Activated T-helper 1 cell treated with anti-CD3 and anti-CD28 coated beads, Interleukin-12 subunit alpha, Interleukin-12 subunit beta, Interleukin-2, Interleukin-4 antibody, amounts not matched to agents 30 ng/mL and 10 ng/mL and 1 ng/mL, durations not matched to agents 14 hours and 24 hours and 36 hours (primary cell): ENCODE results near the gene TCP1. TPM values are rescaled to one million over a fixed set of nuclear protein-coding genes. Genes with fewer than 3 reads are reported as not detected.
A peak's percentile ranks its signal among the peaks of the same experiment; 100 is the strongest.

Source experiments
- DNase-seq: peaks from one replicate; pipeline ENCODE4 v3.0.0; 2021; ENCODE audit warnings: low spot score
- H3K27ac Mint-ChIP-seq: one replicate; pipeline ENCODE4 v1.8.0; 2021; ENCODE audit warnings: mild to moderate bottlenecking, mixed read lengths
- H3K27me3 Mint-ChIP-seq: one replicate; pipeline ENCODE4 v1.8.0; 2022; ENCODE audit warnings: mild to moderate bottlenecking, moderate library complexity, mixed read lengths; ENCODE audit not compliant: insufficient read depth
- H3K36me3 Mint-ChIP-seq: one replicate; pipeline ENCODE4 v1.8.0; 2021; ENCODE audit warnings: low read depth, mixed read lengths
- H3K4me1 Mint-ChIP-seq: one replicate; pipeline ENCODE4 v1.8.0; 2021; ENCODE audit warnings: low read depth, mixed read lengths
- H3K4me3 Mint-ChIP-seq: one replicate; pipeline ENCODE4 v1.8.0; 2021; ENCODE audit warnings: mild to moderate bottlenecking, moderate library complexity, mixed read lengths
- H3K9me3 Mint-ChIP-seq: one replicate; pipeline ENCODE4 v1.8.0; 2021; ENCODE audit warnings: mixed read lengths
- intact Hi-C: fragments of 100-400 bp; cut with micrococcal nuclease; formaldehyde crosslinking; loops from one replicate; pipeline ENCODE4 v1.15.1; 2024
- total RNA-seq: library from RNA; stranded (reverse); gene quantifications from 2 replicates; pipeline ENCODE4 v1.2.3, GENCODE V29; 2022

TCP1 gene
- total RNA-seq, 1 donor from 2014 or later: 454 TPM

DNA sequence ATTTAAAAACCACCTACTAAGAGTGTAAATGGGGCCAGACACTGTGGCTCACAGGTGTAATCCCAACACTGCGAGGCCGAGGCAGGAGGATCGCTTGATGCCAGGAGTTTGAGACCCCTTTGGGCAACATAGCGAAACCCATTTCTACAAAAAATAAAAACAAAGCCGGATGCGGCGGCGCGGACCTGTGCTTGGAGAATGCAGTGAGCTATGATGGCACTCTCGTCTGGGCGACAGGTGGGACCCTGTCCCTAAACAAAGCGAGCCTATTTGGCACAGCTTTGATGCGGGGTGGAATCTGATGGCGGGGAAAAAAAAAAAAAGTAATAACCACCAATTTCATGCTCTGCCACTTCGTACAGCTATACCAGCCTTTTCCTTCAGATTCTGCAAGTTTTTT is 1.1 kb downstream of the TCP1 start:
- peak; percentile 4 for DNase-seq
- Mint-ChIP-seq H3K27me3 (no peaks in the 10 kb centered on the region), H3K4me1 (peaks cover 60% of the 10 kb centered on the region), H3K9me3 (no peaks in the 10 kb centered on the region), H3K4me3 (peak overlapping the region; percentile 96), H3K27ac (peak overlapping the region; percentile 86), H3K36me3 (peaks cover 57% of the 10 kb centered on the region)
- intact Hi-C loops: loop anchor here (2.0 to 5.0 kb wide), 3 partner anchors 36 to 971 kb away; partner anchors contain the start of gene EZR

DNA sequence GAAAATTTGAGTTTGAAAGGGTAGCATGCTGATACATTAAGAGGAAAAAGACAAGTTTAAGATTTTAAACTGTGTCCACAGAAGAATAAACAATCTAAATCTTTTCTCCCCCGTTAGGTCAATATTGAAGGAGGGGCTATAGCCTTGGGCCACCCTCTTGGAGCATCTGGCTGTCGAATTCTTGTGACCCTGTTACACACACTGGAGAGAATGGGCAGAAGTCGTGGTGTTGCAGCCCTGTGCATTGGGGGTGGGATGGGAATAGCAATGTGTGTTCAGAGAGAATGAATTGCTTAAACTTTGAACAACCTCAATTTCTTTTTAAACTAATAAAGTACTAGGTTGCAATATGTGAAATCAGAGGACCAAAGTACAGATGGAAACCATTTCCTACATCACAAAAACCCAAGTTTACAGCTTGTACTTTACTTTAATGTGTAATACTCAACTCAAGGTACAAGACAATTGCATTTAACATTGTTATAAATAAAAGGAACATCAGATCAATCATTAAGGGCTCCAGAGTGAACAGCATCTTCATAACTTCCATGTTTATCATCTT is 10.8 kb downstream of the TCP1 start:
- intact Hi-C loops: no loop called here
- no peak overlapping the region for H3K4me3 Mint-ChIP-seq
- H3K27me3 Mint-ChIP-seq: no peaks in the 10 kb centered on the region
- peaks cover 22% of the 10 kb centered on the region for H3K4me1 Mint-ChIP-seq
- H3K27ac Mint-ChIP-seq: no peak overlapping the region
- no peak for DNase-seq
- no peaks in the 10 kb centered on the region for H3K9me3 Mint-ChIP-seq
- H3K36me3 Mint-ChIP-seq: peaks cover 68% of the 10 kb centered on the region

DNA sequence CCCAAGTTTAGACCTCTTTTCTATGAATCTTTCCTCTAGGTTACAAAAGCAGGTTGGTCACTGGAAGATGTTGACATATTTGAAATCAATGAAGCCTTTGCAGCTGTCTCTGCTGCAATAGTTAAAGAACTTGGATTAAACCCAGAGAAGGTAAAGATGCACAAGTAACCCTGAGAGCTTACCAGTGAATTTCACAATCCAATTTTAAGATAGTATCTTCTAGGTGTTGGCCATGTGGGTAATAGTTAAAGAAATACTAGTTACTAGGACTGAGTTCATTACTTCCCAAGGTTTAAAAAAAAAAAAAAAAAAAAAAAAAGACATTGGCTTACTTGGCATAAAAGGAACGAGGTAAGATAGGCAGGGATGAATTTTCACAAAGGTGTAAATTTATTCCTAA is 11.3 kb downstream of the TCP1 start:
- peaks cover 21% of the 10 kb centered on the region for H3K4me1 Mint-ChIP-seq
- H3K27ac Mint-ChIP-seq: no peak overlapping the region
- DNase-seq: no peak
- peaks cover 70% of the 10 kb centered on the region for H3K36me3 Mint-ChIP-seq
- H3K27me3 Mint-ChIP-seq: no peaks in the 10 kb centered on the region
- intact Hi-C loops: no loop called here
- H3K9me3 Mint-ChIP-seq: no peaks in the 10 kb centered on the region
- no peak overlapping the region for H3K4me3 Mint-ChIP-seq

DNA sequence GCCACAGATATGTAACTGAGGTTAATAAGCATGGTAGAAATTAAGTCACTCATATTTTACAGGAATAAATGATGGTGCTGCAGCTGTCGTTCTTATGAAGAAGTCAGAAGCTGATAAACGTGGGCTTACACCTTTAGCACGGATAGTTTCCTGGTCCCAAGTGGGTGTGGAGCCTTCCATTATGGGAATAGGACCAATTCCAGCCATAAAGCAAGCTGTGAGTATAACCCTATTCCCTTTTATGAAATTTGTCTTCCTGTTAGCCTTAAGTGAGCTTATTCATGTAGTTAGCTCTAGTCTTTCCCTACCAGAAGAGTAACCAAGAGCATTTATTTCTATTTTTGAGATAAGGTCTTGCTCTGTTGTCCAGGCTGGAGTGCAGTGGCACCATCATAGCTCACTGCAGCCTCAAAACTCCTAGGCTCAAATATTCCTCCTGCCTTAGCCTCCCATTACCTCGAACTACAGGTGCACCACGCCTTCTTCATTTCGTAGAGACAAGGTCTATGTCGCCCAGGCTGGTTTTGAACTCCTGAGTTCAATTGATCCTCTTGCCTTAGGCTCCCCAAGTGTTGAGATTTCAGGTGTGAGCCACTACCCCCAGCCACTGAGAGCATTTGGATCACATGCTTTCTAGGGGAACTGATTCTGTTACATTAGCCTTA is 12.0 kb downstream of the TCP1 start:
- peaks cover 64% of the 10 kb centered on the region for H3K36me3 Mint-ChIP-seq
- no peaks in the 10 kb centered on the region for H3K9me3 Mint-ChIP-seq
- H3K4me3 Mint-ChIP-seq: no peak overlapping the region
- no peak overlapping the region for H3K27ac Mint-ChIP-seq
- intact Hi-C loops: no loop called here
- peaks cover 14% of the 10 kb centered on the region for H3K4me1 Mint-ChIP-seq
- no peaks in the 10 kb centered on the region for H3K27me3 Mint-ChIP-seq
- DNase-seq: no peak

DNA sequence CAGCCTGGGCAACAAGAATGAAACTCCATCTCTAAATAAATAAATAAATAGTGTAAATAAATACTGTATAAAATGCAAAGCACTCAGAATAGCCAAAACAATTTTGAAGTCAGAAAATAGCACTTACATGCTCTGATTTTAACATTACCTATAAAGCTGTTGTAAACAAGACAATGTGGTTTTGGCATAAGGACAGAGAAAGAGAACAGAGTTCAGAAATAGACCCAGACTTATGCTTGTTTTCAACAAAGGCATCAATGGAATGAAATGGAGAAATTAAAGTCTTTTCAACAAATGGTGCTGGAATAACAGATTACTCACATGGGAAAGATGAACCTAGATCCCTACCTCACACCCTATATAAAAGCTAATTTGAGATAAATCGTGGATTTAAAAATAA is 17.2 kb downstream of the TCP1 start:
- DNase-seq: no peak
- Mint-ChIP-seq H3K4me1 (peaks cover 15% of the 10 kb centered on the region), H3K27ac (no peak overlapping the region), H3K36me3 (peaks cover 68% of the 10 kb centered on the region), H3K9me3 (no peaks in the 10 kb centered on the region), H3K27me3 (no peaks in the 10 kb centered on the region), H3K4me3 (no peak overlapping the region)
- intact Hi-C loops: no loop called here

DNA sequence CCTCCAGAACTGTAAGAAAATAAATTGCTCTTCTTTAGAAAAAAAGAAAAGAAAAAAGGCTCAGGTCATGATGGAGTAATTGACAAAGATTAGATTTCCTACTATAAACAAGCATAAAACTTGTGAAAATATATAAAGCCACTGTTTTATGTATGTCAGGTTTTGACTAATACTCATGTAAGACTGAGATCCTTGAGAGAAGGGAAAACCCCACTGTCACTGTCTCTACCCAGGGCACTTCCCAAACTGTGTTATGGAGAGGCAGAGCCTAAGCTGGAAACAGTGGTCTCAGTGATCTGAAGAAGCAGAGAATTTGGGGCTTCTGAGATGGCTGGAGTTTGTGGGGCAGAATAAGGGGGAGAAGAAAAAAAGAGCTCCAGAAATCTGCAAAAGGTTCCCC is 19.9 kb downstream of the TCP1 start:
- H3K27me3 Mint-ChIP-seq: no peaks in the 10 kb centered on the region
- H3K36me3 Mint-ChIP-seq: peaks cover 70% of the 10 kb centered on the region
- H3K4me1 Mint-ChIP-seq: peaks cover 30% of the 10 kb centered on the region
- intact Hi-C loops: no loop called here
- no peak for DNase-seq
- H3K27ac Mint-ChIP-seq: peak overlapping the region; percentile 81
- no peaks in the 10 kb centered on the region for H3K9me3 Mint-ChIP-seq
- no peak overlapping the region for H3K4me3 Mint-ChIP-seq

DNA sequence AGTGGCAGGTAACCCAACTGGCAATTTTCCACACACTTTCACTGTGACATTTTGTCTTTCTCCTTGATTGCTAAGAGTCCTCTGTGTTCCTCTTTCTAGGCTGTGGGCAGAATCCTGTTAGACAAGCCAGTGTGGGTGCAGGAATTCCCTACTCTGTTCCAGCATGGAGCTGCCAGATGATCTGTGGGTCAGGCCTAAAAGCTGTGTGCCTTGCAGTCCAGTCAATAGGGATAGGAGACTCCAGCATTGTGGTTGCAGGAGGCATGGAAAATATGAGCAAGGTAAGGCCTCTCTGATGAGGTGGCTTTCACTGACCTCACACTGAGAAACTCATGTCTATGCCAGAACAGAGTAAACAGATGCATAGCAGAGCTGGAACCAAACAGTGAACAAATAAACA is 22.5 kb downstream of the TCP1 start:
- intact Hi-C loops: no loop called here
- H3K36me3 Mint-ChIP-seq: peaks cover 58% of the 10 kb centered on the region
- peaks cover 38% of the 10 kb centered on the region for H3K4me1 Mint-ChIP-seq
- H3K27me3 Mint-ChIP-seq: no peaks in the 10 kb centered on the region
- peak overlapping the region; percentile 65 for H3K27ac Mint-ChIP-seq
- no peak overlapping the region for H3K4me3 Mint-ChIP-seq
- DNase-seq: no peak
- H3K9me3 Mint-ChIP-seq: no peaks in the 10 kb centered on the region

DNA sequence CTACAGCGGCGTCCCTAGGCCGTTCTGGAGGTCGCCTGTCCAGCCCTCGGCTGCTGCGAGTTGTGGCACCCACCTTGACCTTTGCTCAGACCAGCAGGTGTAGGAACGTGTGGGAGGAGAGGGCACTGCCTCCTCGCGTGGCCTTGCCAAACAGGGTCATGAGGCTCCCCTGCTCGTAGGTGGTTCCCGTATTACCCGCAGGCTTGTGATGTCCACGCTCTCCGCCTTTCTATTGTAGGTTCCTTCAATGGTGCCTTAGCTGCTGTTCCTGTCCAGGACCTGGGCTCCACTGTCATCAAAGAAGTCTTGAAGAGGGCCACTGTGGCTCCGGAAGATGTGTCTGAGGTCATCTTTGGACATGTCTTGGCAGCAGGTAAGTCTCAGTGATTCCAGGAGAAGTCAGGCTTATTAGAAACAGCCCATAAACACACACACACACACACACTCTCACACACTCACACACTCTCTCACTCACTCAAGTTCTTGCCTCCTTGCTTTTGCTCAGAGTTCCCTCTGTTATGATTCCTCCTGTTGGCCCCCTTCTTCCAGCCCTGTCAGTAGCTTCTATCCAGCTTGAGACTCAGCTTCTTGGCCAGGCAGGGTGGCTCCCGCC is 26.6 kb downstream of the TCP1 start:
- Mint-ChIP-seq H3K9me3 (no peaks in the 10 kb centered on the region), H3K4me3 (peak overlapping the region; percentile 97), H3K27me3 (no peaks in the 10 kb centered on the region), H3K27ac (peak overlapping the region; percentile 92), H3K4me1 (peaks cover 46% of the 10 kb centered on the region), H3K36me3 (peaks cover 43% of the 10 kb centered on the region)
- DNase-seq: no peak
- intact Hi-C loops: loop anchor here (1.0 to 5.0 kb wide), 4 partner anchors 27 to 910 kb away; partner anchors contain the start of genes SOD2 and TCP1

DNA sequence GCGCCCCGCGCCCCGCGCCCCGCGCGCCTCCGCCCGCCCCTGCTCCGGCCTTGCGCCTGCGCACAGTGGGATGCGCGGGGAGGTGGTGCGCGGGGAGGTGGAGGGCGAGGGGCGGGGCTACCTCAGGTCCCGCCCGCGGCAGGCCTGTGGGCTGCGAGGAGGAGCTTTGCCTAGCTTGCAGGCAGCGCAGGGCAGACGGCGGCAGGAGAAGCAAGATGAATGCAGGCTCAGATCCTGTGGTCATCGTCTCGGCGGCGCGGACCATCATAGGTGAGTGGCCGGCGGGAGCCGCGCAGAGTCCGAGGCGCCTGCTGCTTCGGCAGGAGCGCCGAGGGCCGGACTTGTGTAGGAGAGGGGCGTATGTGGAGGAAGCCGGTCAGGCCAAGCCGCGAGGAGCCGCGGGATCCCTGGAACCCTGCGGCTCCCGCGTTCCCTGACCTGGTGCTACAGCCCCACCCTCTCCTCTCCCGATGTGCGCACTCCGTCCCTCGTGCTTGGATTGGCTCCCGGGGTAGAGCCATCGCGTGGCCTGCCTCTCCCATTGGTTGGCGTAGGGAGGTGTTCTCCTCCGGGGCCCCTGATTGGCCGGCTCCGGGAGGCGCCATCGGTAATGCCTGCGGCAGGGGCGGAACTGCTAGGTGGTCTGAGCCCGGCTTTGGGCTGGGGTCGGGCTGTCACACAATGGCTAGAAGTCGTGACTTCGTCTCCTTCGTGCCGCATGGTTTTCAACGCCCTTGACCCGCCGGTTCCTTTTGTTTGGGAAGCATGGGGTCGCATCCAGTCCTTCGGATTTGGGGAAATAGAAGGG is 27.3 kb downstream of the TCP1 start, which contains the start of gene ACAT2:
Gene ACAT2, plus strand, starts transcription at position 173 of the 808 bp plus-strand sequence. Its CDS starts 43 bp downstream, at position 216.
- peaks cover 40% of the 10 kb centered on the region for H3K36me3 Mint-ChIP-seq

DNA sequence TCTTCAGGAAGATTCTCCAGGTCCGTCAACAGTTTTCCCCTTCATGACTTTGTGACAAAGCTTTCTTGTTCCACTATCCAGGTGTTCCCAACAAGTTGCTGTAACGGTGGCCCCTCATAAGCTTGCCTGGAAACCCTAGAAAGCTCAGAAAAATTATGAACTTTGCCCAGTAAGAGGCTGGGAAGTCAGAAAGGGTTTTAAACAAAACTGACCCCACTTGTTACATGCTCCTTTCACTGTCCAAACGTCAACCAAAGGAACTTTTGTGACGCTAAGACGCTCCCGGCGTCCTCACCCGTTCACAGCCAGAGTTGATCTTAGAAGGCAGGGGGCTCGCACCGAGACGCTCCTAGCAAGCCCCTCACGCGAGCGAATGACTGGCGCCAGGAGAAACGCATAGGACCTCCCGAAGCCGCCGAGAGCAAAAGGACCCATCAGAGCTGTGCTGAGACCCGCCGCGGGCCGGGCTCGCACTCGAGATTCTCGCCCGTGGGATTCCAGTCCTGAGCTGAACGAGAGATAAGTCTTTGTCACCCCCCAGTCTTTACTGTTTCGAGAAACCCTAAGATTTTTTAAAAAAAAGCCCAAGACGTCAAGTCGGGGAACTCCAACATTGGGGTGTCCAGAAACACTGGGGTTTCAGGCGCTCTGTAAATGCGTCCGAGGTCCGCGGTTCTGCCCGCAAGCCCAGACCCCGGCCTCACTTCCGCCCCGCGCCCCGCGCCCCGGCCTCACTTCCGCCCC is 28.1 kb downstream of the TCP1 start:
- H3K36me3 Mint-ChIP-seq: peaks cover 36% of the 10 kb centered on the region
- no peak for DNase-seq

More for the DNA sequence above, 27.3 kb downstream of the TCP1 start, which contains the start of gene ACAT2:
- DNase-seq: peak; percentile 94
- Mint-ChIP-seq H3K27ac (peak within 1 kb of the TSS; percentile 93), H3K27me3 (no peaks in the 10 kb centered on the region), H3K9me3 (no peaks in the 10 kb centered on the region), H3K4me3 (peak within 1 kb of the TSS; percentile 97), H3K4me1 (peaks cover 45% of the 10 kb centered on the region)
- intact Hi-C loops: loop anchor here (1.0 to 5.0 kb wide), 5 partner anchors 15 to 910 kb away; partner anchors contain the start of genes SOD2 and TCP1

DNA sequence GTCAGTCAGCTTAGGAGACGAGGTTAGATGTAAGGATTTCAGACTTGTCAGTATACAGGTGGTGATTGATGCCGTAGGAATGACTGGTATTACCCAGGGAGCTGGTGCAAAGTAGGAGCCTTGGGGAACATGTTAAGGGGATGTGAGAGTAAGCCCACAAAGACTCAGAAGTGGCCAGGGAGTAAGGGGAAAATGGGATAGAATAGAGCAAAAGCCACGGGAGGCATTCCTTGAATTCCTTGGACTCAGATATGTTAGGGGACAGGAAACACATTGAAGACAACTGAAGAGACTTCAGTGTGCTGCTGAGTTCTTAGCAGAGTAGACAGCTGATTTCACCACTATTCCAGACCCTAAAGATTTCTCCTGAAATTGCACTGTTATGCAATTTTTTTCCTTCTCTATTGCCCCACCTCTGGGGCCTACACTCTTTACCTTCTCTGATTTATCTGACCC is 28.8 kb downstream of the TCP1 start:
- Mint-ChIP-seq H3K27me3 (no peaks in the 10 kb centered on the region), H3K27ac (peak overlapping the region; percentile 89), H3K4me1 (peaks cover 33% of the 10 kb centered on the region), H3K4me3 (peak overlapping the region; percentile 89), H3K9me3 (no peaks in the 10 kb centered on the region), H3K36me3 (peaks cover 40% of the 10 kb centered on the region)
- DNase-seq: no peak
- intact Hi-C loops: loop anchor here (2.0 to 5.0 kb wide), 2 partner anchors 14 to 908 kb away; no protein-coding TSS in a partner anchor

More for the DNA sequence above, 28.1 kb downstream of the TCP1 start:
- no peaks in the 10 kb centered on the region for H3K27me3 Mint-ChIP-seq
- intact Hi-C loops: loop anchor here (2.0 to 5.0 kb wide), 2 partner anchors 14 to 909 kb away; no protein-coding TSS in a partner anchor
- peaks cover 37% of the 10 kb centered on the region for H3K4me1 Mint-ChIP-seq
- H3K4me3 Mint-ChIP-seq: peak overlapping the region; percentile 89
- peak overlapping the region; percentile 93 for H3K27ac Mint-ChIP-seq
- H3K9me3 Mint-ChIP-seq: no peaks in the 10 kb centered on the region

DNA sequence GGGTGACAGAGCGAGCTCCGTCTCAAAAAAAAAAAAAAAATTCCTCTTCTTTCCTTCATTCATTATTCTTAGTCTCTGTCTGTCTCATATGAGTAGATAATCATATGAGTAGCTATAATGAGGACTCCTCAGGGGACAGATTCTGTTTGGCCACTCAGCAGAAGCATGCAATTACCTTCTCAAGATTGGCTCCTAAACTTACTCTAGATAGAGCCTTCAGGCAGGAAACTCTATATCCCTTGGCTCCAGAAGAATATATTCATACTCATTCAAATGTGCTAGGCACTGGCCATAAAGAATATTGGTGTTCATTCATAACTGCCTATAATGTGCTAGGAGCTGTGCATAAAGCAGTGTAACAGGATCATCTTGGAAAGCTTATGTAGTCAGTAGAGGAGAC is 29.8 kb downstream of the TCP1 start:
- Mint-ChIP-seq H3K9me3 (no peaks in the 10 kb centered on the region), H3K27me3 (no peaks in the 10 kb centered on the region), H3K27ac (peak overlapping the region; percentile 46), H3K36me3 (peaks cover 42% of the 10 kb centered on the region), H3K4me1 (peaks cover 38% of the 10 kb centered on the region), H3K4me3 (peak overlapping the region; percentile 34)
- intact Hi-C loops: loop anchor here (2.0 to 5.0 kb wide), 2 partner anchors 13 to 907 kb away; no protein-coding TSS in a partner anchor
- DNase-seq: no peak
